ENCODE results near the gene AIG1.

The AIG1 gene

GRCh38 chr6:143372199-143372882, 311.7 kb downstream of the AIG1 start:
- DNase-seq (ENCODE audit: low read depth), result no peak

GRCh38 chr6:143374014-143374413, 313.3 kb downstream of the AIG1 start:
- DNase-seq (ENCODE audit: low read depth), result no peak

GRCh38 chr6:143375022-143375585, 314.4 kb downstream of the AIG1 start:
- DNase-seq (ENCODE audit: low read depth), result no peak

GRCh38 chr6:143376375-143376774, 315.7 kb downstream of the AIG1 start:
- no peak for DNase-seq (ENCODE audit: low read depth)

DNA sequence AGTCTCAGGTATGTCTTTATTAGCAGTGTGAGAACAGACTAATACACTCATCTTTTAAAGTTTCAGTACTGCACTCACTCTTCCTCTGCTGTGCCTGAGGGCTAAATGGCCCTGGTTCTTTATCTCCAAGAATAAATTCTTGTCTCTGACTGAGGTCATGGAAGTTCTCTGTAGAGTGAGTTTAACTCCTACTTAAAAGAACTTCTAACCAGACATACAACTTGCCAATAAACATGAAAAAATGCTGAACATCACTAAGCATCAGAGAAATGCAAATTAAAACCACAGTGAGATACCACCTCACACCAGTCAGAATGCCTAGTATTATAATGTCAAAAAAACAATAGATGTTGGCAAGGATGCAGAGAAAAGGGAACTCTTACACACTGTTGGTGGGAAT, 316.2 kb downstream of the AIG1 start:
- no peak for DNase-seq (ENCODE audit: low read depth)

GRCh38 chr6:143385636-143386035, 324.9 kb downstream of the AIG1 start:
- DNase-seq (ENCODE audit: low read depth), result no peak

GRCh38 chr6:143390278-143390677, 329.6 kb downstream of the AIG1 start:
- no peak for DNase-seq (ENCODE audit: low read depth)
